DMS114 treated with DMSO at 0.1 percent for 48 hours (cell line): ENCODE measurements around the gene CASKIN2.
"Not testable (repeated sequence)": the region's sequence is repeated elsewhere in the genome, so short reads cannot be mapped to it uniquely, and the experiment has no call there.

Experiments
- DNase-seq: peaks from one replicate; lab custom pipeline; 2025; ENCODE audit not compliant: unreplicated experiment; lab: John Stamatoyannopoulos, UW

CASKIN2 gene

GRCh38 chr17:75523647-75524046 is 8.3 kb upstream of the CASKIN2 start:
- DNase-seq = no peak

GRCh38 chr17:75521951-75522727 is 6.8 kb upstream of the CASKIN2 start:
- no peak for DNase-seq

- DNase-seq = no peak
Observed at GRCh38 chr17:75521290-75521689, 6.0 kb upstream of the CASKIN2 start.

- DNase-seq = not testable (repeated sequence)
Observed at GRCh38 chr17:75520413-75520812, 5.1 kb upstream of the CASKIN2 start.

GRCh38 chr17:75518983-75519537 is 3.7 kb upstream of the CASKIN2 start:
- DNase-seq = no peak

GRCh38 chr17:75518201-75518600 is 2.9 kb upstream of the CASKIN2 start:
- DNase-seq = no peak

- no peak for DNase-seq
Observed at GRCh38 chr17:75517297-75517865, 2.0 kb upstream of the CASKIN2 start.

- no peak for DNase-seq
Observed at GRCh38 chr17:75516619-75517296, 1.4 kb upstream of the CASKIN2 start.

- DNase-seq = peak; percentile 69
Observed at GRCh38 chr17:75516255-75516618, 900 bp upstream of the CASKIN2 start, which contains the start of gene TSEN54. TSEN54 (plus strand) TSS chr17:75516528; CDS start chr17:75516561, 33 bp downstream.

GRCh38 chr17:75514919-75515495 is 330 bp downstream of the CASKIN2 start:
- no peak for DNase-seq

GRCh38 chr17:75514299-75514918 is 928 bp downstream of the CASKIN2 start:
- DNase-seq = no peak

GRCh38 chr17:75513641-75514000 is 1.7 kb downstream of the CASKIN2 start:
- DNase-seq = no peak

- DNase-seq = no peak
Observed at GRCh38 chr17:75512926-75513640, 2.3 kb downstream of the CASKIN2 start.

- DNase-seq = no peak
Observed at GRCh38 chr17:75511610-75512575, 3.4 kb downstream of the CASKIN2 start.

GRCh38 chr17:75511270-75511609 is 4.1 kb downstream of the CASKIN2 start:
- DNase-seq = no peak

GRCh38 chr17:75509528-75510258 is 5.6 kb downstream of the CASKIN2 start:
- no peak for DNase-seq

GRCh38 chr17:75508931-75509361 is 6.4 kb downstream of the CASKIN2 start:
- no peak for DNase-seq
